Breast epithelium (tissue), 3 donors: Measurements from ENCODE around the gene CDC42EP5.

Source experiments
- POLR2A ChIP-seq: fragments of 450-650 bp; IDR thresholded peaks from one replicate; pipeline ENCODE4 v1.6.1; 2016; ENCODE audit warnings: antibody characterized with exemption, mild to moderate bottlenecking, moderate library complexity
- POLR2AphosphoS5 ChIP-seq, 3 donors: sonication (generic); formaldehyde crosslinking; IDR thresholded peaks; one replicate each; pipeline ENCODE4 v1.6.1; 2017; ENCODE audit warnings: antibody characterized with exemption in 3 of 3
- TF ChIP-seq, protein P1 (sequence below), 3 donors: fragments of 450-650 bp; IDR thresholded peaks; one replicate each; pipeline ENCODE4 v1.5.1; 2016 to 2017; ENCODE audit warnings: antibody characterized with exemption in 3 of 3, mild to moderate bottlenecking in 3 of 3, moderate library complexity in 3 of 3

DNA sequence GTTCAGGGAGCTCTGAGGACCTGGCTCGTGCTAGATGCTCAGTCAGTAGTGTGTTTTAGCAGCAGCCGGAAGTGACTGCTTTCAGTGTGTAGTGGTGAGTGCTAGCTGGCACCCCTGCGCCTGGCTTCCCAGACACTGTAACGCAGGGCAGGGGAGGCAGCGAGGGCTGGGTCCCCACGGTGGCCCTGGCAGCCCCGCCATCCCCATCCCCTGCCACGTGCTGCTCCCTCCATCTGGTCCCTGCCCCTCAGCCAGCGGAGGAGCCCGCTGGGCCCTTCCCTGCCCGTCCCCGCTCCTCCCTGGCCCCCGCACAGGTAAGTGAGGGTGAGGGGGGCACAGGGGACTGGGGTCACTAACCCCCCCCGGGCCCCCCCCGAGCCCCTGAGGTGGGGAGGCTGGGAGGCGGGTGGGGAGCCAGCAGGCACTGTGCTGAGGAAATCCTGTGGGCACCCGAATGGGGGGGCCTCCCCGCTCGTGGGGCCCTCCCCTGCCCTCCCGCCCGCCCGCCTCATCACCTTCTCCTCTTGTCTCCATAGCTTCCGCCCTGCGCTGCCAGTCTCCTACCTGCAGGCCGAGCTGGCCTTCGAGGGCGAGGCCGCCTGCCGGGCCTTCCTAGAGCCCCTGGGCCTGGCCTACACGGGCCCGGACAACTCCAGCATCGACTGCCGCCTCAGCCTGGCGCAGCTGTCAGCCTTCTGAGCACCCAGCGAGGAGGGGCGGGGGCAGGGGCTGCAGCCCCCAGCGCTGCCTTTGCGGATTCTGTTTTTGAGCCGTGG lies 12.7 kb downstream of the CDC42EP5 start:
- TF ChIP-seq POLR2AphosphoS5 (IDR thresholded peaks at IDR 0.05), result no peak
- TF ChIP-seq, protein P1, sequence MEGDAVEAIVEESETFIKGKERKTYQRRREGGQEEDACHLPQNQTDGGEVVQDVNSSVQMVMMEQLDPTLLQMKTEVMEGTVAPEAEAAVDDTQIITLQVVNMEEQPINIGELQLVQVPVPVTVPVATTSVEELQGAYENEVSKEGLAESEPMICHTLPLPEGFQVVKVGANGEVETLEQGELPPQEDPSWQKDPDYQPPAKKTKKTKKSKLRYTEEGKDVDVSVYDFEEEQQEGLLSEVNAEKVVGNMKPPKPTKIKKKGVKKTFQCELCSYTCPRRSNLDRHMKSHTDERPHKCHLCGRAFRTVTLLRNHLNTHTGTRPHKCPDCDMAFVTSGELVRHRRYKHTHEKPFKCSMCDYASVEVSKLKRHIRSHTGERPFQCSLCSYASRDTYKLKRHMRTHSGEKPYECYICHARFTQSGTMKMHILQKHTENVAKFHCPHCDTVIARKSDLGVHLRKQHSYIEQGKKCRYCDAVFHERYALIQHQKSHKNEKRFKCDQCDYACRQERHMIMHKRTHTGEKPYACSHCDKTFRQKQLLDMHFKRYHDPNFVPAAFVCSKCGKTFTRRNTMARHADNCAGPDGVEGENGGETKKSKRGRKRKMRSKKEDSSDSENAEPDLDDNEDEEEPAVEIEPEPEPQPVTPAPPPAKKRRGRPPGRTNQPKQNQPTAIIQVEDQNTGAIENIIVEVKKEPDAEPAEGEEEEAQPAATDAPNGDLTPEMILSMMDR (IDR thresholded peaks at IDR 0.05), result no peak
- TF ChIP-seq POLR2A, result no peak
